ENCODE data around the gene POLQ.
"Not testable (repeated sequence)": the region's sequence is repeated elsewhere in the genome, so short reads cannot be mapped to it uniquely, and the experiment has no call there.

POLQ gene

DNA sequence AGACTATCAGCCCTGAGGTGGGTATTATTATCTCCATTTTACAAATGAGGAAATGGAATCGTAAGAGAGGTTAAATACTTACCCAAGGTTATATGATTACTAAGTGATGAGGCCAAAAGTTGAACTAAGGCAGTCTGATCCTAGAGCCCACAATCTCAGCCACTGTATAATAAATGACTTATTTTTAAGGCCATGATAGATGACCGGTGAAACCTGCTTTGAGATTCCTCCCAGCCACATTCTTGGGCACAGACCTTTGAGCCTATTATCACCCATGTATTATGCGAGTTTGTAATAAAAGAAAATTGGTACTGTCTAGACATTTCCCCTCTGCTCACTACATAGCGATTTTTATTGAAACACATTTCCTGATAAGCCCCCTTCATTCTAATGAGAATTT is 37.4 kb downstream of the POLQ start:
- no peak for DNase-seq (ENCODE audit: low read depth)

DNA sequence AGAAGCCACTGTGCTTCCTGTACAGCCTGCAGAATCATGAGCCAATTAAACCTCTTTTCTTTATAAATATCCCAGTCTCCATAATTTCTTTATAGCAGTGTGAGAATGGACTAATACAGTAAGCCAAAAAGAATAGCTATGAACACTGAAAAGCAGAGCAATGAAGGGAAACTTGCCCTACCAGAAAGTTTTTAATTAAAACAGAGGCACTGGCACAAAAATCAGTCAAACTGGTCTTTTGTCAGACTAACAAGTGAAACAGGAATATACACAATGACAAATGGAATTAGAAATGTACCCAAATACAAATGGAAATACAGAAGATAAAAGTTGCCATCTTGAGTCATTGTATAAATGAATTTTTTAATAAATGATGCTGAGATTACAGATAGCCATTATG is 40.5 kb downstream of the POLQ start:
- no peak for DNase-seq (ENCODE audit: low read depth)

DNA sequence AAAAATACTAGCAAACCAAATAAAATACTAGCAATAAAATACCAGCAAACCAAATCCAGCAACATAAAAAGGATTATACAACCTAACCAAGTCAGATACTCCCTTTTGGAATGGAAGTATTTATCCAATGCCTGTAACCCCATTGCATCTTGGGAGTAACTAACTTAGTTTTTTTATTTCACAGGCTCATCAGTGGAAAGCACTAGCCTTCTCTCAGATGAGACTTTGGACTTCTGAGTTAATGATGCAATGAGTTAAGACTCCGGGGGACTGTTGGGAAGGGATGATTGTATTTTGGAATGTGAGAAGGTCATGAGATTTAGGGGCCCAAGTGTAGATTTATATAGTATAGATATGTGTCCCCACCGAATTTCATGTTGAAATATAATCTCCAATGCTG is 41.2 kb downstream of the POLQ start:
- DNase-seq (ENCODE audit: low read depth): no peak

DNA sequence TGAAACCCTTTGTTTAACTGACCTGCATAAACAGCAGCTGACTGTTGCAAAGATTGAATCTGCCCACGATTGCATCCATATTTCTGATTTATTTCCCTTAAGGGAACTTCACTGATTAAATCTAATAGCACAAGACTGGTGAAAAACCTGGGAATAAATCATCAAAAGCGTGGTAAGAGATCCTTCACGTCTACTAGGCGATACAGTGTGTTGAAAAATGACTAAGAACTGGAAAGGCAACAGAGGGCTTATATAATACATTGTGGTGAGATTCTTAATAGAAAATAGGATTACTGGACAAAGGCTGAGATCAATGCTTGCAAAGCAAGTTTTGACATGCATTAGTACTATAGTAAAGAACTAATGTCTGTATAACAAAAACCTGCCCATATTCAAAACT is 49.0 kb downstream of the POLQ start:
- DNase-seq (ENCODE audit: low read depth): no peak

DNA sequence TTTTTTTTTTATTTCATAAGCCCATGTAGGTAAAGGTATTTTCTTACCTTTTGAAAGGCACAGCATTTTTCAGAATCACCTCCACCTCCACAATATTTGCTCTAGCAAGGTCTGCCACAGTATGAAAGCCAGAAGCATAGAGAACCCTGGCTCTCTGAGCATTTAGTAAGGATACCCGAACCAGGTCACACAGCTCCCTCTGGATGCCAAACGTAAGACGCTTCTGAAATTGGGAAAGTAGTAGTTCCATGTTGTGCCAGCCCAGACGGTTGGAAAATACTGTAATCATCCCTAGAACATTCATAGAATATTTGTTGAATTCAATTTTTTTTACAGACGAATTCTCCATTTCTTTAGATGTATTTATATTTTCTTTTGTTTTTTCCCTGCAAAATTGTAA is 52.4 kb downstream of the POLQ start:
- DNase-seq (ENCODE audit: low read depth): peak; percentile 16

DNA sequence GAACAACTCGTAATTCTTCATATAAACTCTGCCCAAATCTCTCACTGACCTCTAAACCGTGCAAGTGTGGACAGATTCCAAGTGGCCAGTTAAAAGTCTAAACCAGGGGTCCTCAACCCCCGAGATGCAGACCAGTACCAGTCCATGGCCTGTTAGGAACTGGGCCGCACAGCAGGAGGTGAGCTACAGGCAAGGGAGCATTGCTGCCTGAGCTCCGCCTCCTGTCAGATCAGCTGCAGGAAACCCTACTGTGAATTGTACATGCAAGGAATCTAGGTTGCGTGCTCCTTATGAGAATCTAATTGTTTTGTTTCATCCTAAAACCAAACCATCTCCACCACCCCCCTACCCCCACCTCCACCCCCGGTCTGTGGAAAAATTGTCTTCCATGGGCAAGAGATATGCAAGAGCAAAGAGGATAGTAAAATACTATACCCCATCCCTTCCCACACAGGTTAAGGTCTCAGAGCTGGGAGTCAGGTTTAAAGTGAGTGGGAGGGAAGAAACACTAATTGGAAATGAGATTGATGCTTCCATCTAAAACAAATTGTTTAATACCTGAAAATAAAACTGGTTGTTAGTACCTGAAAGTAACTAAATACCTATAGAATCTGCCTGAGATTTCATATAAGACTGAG is 54.0 kb downstream of the POLQ start:
- DNase-seq (ENCODE audit: low read depth): no peak

DNA sequence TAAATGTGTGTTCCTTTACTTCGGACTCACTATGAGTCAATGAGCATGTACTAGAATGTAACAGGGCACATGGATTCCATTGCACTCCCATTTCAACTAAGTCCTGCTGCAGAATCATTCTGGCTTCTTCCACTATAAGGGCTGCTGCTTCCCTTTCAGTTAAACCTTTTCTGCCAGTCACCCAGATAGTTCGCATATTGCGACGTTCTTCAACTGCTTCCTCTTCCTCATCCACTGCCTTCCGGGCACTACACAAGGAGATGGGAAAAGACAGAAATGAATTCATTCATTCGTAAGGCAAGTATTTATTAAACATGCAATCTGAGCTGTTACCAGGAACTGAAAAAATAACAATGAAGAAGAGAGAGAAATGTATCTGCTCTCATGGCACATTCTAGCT is 55.6 kb downstream of the POLQ start:
- DNase-seq (ENCODE audit: low read depth): no peak

DNA sequence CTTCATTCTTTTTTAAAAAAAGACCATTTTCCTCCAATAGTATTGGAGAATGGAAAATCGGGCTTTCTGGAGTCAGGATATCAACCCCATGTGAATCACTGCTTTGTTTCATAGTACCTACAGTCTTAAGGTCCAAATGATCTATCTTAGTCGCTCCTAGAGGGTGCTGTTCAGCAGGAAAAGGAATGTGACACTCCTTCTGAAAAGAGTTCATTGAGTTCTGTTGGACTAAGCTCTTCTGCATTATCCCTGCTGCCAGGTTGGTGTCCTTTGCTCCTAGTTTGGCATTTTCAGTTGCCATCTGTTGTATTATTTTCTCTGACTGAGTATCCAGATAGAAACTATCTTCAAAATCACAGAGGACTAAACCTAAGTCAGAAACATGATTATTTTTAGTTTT is 57.2 kb downstream of the POLQ start:
- peak; percentile 9 for DNase-seq (ENCODE audit: low read depth)

DNA sequence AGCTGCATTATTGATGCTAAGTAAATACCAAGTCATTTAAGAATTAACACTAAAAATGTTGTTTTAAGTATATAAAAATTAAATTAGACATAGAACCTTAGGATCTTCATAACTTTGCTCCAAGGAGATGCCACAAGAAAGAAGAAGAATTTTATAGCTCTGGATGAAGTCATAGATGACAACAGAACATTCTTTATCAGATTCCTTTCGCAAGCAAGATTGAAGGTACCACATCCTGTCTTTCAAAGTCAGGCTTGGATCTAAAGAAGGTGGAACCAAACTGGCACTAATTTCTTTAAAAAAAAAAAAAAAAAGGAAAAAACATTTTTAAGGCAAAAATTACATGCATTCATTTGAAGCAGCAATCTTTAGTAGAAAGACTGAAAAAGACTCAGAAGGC is 62.5 kb downstream of the POLQ start:
- peak; percentile 73 for DNase-seq (ENCODE audit: low read depth)

DNA sequence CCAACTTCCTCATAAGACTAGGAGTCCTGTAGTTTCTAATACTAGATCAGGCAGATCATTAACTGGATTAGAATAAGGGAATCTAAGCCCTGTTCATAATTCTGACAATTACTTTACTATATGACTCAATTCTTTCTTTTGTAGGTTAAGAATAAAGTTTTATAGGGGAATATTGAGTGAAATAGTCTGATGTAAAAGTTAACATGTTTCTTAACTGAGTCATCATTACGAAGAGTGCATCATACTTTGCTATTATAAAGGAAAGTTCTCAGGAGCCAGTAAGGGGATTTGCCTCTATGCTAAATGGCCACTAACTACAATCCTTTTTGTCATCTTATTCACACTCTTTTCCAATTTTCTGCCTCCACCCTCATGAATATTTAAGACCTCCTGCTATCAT is 63.1 kb downstream of the POLQ start:
- peak; percentile 85 for DNase-seq (ENCODE audit: low read depth)

DNA sequence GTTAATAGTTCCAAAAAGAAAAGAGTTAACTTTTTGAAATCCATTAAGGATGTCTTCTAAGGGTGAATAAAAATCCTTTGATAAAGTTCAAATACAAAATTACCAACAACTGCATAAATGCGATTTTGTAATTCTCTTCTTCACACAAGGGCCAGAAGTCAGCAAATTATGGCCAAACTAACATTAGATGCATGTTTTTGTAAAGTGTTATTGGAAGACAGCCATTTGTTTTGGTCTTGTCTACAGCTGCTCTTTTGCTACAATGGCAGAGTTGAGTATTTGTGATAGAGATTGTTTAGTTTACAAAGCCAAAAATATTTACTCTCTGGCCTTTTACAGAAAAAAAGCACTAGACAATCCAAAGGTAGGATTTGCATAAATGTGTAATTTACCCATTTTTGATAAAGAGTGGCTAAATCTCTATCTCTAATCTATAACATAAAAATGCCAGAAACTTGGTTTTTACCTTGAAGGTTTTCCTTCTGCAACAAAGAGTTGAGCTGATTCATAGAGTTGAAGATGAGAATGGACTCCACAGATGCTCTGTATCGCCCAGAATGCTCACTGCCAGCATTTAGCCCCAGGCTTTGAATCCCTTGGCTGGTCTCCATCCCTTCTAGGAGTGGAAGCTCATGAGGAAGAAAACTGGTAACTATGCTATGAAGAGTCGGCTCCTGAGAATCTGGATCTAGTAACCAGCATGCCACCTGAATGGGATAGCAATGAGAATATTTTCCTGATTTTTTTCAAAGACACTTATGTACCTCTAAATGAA is 64.5 kb downstream of the POLQ start:
- DNase-seq (ENCODE audit: low read depth): peak; percentile 84

DNA sequence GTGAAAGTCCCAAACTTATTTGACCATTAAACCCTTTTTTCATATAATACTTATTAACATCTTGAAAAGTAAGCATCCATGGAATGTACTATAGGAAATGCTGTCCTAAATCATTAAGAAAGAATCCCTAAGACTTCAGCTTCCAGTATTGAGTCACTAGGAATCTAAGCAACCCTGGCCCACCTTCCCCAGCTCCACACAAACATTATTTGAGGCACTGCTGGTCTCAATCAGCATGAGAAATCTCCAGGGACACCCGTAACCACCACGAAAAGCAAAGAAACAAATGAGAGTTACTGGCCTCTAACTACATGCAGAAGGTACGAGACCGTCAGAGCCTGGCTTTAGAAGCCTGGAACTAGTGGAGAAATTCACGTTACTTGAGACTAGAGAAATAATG is 68.2 kb downstream of the POLQ start:
- peak; percentile 83 for DNase-seq (ENCODE audit: low read depth)

DNA sequence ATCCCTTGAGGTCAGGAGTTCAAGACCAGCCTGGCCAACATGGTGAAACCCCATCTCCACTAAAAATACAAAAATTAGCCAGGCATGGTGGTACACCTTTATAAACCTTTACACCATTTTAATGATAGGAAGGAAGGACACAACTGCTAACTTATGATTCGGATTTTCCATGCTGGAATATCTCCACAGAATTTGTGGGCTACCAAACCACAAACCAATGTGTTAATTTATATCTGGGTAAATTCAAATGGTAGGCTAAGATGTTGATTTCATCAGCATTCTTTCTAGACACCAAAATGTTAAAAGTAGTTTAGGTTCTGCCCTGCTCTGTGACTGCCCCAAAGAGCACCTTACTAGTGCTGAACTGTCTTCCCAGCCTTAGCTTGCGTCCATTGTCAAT is 72.8 kb downstream of the POLQ start:
- DNase-seq (ENCODE audit: low read depth): no peak

DNA sequence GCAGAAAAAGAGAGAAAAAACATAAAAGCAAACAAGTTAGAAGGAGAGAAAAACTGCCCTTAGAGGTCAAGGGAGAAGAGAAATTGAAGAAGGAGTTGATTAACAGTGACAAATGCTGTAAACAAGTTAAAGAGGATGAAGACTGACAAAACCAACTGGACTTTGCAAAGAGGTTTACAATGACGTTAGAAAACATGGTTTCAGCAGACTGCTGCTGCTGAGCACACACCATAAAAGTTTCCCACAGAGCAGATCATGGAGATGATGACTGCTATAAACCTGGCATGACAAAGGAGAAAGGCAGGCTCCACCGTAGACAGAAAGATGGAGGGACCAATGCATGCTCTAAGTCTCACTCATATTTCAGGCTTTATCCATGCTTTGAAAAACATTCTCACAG is 78.7 kb downstream of the POLQ start:
- DNase-seq (ENCODE audit: low read depth): peak; percentile 48

DNA sequence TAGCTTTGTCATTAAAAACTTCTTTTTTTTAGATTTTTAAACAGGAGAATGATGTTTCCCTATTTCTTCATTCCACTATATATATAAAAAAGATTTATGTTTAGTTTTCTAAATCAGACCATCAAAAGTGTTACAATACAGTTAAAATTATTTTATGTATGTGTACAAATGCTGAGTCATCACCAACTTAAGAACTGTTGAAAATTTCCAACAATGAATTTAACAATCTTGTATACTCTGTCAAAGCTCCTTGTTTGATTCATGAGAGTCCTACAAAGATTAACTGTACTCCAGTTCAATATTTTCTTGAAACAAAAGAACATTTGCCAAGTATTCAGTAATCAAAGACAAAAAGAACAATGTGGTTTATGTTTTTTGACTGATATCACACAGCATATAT is 82.0 kb downstream of the POLQ start:
- no peak for DNase-seq (ENCODE audit: low read depth)

DNA sequence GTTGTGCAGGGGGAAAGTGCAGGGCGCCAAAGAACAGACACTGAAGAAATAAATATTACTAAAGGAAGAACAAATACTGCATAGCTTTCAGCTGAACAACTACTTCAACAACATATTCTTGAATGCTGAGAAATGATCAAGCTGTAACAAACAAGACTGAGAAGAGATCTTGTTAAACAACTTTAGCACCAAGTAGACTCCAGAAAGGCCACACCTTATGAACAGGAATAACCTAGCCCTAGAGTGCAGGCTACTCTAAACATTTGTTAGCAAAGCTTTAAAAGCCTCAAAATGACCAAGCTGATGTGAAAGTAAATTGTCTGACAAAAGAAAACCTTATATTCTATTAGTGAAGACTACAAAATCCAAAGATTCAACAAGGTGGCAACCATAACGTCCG is 83.2 kb downstream of the POLQ start:
- no peak for DNase-seq (ENCODE audit: low read depth)

DNA sequence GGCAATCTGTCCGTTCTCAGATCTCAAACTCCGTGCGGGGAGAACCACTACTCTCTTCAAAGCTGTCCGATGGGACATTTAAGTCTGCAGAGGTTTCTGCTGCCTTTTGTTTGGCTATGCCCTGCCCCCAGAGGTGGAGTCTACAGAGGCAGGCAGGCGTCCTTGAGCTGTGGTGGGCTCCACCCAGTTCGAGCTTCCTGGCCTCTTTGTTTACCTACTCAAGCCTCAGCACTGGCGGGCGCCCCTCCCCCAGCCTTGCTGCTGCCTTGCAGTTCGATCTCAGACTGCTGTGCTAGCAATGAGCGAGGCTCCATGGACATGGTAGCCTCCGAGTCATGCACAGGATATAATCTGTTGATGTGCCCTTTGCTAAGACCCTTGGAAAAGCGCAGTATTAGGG is 94.0 kb downstream of the POLQ start:
- not testable (repeated sequence) for DNase-seq (ENCODE audit: low read depth)

DNA sequence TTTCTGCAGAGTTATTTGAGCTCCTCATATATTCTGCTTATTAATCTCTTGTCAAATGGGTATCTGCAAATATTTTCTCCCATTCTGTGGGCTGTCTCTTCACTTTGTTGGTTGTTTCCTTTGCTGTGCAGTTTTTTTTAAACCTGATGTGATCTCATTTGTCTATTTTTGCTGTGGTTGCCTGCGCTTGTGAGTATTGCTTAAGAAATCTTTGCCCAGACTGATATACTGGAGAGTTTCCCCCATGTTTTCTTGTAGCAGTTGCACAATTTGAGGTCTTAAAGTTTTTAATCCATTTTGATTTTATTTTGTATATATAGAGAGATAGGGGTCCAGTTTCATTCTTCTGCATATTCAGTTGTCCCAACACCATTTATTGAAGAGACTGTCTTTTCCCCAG is 102.3 kb downstream of the POLQ start:
- no peak for DNase-seq (ENCODE audit: low read depth)

DNA sequence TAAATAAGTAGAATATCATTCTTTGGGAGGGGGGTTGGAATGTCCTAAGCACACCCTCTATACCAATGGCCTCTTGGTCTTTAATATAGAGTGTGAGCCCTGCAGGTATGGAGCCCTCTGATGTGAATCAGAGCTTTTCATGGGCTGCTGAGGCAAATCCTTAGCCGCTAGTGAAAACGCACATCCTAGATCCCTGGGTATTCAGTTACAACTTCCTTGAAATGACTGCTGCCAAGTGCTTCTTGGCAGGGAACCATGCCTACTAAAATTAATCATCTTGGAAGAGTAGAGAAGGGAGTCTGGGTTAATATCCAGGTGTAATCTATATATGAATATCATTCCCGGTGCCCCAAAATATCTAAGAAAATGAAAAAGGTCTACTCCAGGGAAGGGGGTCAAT is 109.1 kb downstream of the POLQ start:
- DNase-seq (ENCODE audit: low read depth): peak; percentile 10

DNA sequence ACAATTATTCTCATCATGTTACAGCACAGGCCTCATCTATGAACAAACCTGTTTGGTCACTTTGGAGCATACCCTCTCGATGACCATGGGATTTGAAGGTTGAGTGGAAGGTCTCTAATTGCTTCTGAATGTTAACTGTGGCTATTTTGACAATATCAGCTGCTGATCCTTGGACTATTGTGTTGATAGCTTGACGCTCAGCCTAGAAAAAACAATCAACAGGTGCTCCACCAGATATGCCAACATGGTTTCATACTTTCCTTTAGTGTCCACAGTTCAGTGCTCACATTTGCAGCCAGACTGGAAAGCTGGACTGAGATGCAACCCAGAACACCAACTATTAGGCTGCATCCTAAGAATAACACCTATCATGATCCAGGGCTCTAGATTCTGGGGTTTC is 109.7 kb downstream of the POLQ start:
- no peak for DNase-seq (ENCODE audit: low read depth)

DNA sequence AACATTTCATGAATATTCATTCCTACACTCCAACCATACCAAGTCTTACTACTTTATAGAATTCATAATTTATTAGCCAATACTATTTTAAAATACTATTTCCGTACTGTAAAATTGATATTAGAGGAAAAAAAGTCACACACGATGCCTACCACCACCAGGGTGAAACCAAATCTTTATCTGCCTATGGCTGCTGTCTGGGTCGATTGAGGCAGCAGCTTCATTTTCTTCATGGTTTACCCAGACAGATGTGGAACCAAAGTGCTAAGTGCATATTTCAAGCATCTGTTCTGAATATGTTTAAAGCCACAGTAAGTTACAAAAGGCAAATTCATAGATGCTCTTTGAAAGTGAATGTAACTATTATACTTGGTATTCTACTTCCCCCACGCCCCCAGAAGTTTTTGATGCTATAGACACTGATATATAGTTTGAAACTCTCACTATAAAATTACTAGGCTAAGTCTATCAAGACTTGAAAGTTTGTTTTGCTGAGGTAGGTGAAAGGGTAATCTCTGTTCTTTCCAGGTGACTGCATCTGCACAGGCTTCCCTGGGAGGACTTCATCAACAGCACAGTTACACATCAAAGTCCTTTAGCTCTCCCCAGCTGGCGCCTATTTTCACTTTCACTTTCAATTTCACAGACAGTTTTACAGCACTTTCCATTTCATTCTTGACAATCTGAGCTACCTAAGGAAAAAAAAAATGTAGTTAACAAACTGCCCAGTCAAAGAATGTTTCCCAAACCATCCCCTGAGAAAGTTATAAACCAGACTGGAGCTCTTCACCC is 113.9 kb downstream of the POLQ start:
- peak; percentile 66 for DNase-seq (ENCODE audit: low read depth)

DNA sequence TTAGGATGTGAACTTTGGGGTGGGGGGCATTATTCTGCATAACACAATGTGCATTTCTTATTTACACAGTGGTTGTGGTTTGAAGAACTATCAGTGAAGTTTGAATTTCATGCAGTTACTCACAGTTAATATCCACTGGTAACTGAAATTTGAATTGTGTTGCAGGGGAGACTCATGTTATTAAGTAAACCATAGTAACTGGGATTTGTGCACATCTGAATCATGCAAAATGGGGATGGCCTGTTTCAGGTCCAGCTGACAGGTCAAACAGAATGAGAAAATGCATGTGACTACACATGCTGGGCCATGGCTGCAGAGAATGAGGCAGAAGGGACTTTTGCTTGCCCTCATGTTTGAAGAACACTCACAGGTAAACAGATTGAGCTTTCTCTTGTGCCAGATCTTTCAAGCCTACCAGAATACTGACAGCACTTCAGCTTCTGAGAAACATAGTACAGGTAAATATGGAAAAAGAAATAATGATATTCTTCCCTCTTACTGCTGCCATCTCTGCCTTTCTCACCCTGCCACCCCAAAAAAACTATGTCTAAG is 115.0 kb downstream of the POLQ start:
- no peak for DNase-seq (ENCODE audit: low read depth)

DNA sequence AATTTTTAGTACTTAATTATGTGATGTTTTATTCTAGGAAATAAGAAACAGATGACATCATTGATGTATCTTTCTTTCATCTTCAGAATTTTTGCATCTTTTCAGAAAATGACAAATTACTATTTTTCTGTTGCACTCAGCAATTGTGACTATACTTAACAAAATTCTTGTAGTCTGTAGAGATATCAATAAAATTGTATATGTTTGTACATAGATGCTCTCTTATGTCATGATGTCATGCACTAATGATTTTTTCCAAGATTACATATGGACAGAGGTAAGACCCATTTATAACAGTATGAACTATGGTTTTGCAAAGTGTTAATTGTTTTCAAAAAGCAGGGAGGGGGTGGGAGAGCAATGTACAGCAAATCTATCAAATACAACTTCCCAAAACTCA is 121.2 kb downstream of the POLQ start:
- no peak for DNase-seq (ENCODE audit: low read depth)
